K562 (cell line): ENCODE results near the gene TUB. TPM values are rescaled to one million over a fixed set of nuclear protein-coding genes. Genes with fewer than 3 reads are reported as not detected.

ENCODE experiments used
- ATAC-seq: fragments of 200-7000 bp; cut with Tn5 transposase; 3 replicates; pipeline ENCODE4 v1.9.1; 2020; ENCODE audit warnings: moderate library complexity
- BruUV-seq: library from RNA; stranded (reverse); fragments of 400-500 nt; replicated peaks from 2 replicates; lab custom pipeline; 2021; lab: Mats Ljungman, UMichigan
- CTCF ChIA-PET: fragments of 300-600 bp; formaldehyde crosslinking; extraction: SDS; loops from one replicate; lab custom pipeline; 2021; ENCODE audit warnings: low intra/inter-chr PET ratio; lab: Yijun Ruan, JAX
- POLR2A ChIA-PET: fragments of 300-600, 350-650 bp; sonication (Branson Sonifier 250); formaldehyde crosslinking; extraction: SDS; loops from one replicate; lab custom pipeline; 2021; ENCODE audit warnings: antibody characterized with exemption, inconsistent platforms; lab: Yijun Ruan, JAX
- DNase-seq, 4 experiments: peaks; one replicate each; pipeline versions ENCODE4 v3.0.0 to v3.0.0-alpha.2; 2011 to 2018; ENCODE audit warnings: low spot score in 3 of 4, mixed read lengths in 3 of 4; ENCODE audit errors: extremely low read depth in 1 of 4
- FAIRE-seq: peaks from 2 replicates; lab custom pipeline; 2011; peaks lifted over from hg19 to GRCh38; lab: Jason Lieb, UNC
- H2AFZ ChIP-seq: 2 replicates; pipeline ENCODE4 v1.6.0; 2011; ENCODE audit warnings: low read depth, low read length, control low read depth, inconsistent platforms
- H3K27ac ChIP-seq: fragments of 200-600 bp; 3 replicates; pipeline ENCODE4 v1.8.0; 2011; ENCODE audit warnings: low read depth, mild to moderate bottlenecking, control low read depth, inconsistent platforms, low read length, moderate library complexity, mixed read lengths; ENCODE audit errors: extremely low read depth
- H3K27me3 ChIP-seq, 2 experiments: fragments of 300-600 bp in 1 of 2; 2 replicates in 1 of 2; 3 replicates in 1 of 2; pipeline versions ENCODE4 v1.6.0 to v1.8.0; 2011; ENCODE audit warnings: inconsistent platforms in 2 of 2, low read length in 2 of 2, mild to moderate bottlenecking in 1 of 2, mixed read lengths in 1 of 2, moderate library complexity in 1 of 2; ENCODE audit not compliant: control insufficient read depth in 2 of 2, insufficient read depth in 2 of 2
- H3K36me3 ChIP-seq: fragments of 300-600 bp; 3 replicates; pipeline ENCODE4 v1.8.0; 2011; ENCODE audit warnings: mild to moderate bottlenecking, low read length, inconsistent platforms; ENCODE audit not compliant: control insufficient read depth, insufficient read depth
- H3K4me1 ChIP-seq, 2 experiments: fragments of 200-600 bp in 1 of 2; replicated peaks in 1 of 2; 2 replicates in 1 of 2; 3 replicates in 1 of 2; pipeline versions ENCODE4 v1.5.1 to v1.8.0; 2011; ENCODE audit warnings: inconsistent platforms in 2 of 2, low read length in 2 of 2, mild to moderate bottlenecking in 1 of 2, mixed read lengths in 1 of 2, moderate library complexity in 1 of 2; ENCODE audit not compliant: control insufficient read depth in 2 of 2, insufficient read depth in 2 of 2
- H3K4me2 ChIP-seq: 2 replicates; pipeline ENCODE4 v1.6.1; 2011; ENCODE audit warnings: low read length, control low read depth, inconsistent platforms, mixed read lengths; ENCODE audit not compliant: insufficient read depth
- H3K4me3 ChIP-seq: fragments of 200-600 bp; sonication (generic), shearing (Covaris generic); 2 replicates; pipeline ENCODE4 v1.5.1; 2016; ENCODE audit warnings: control low read depth, inconsistent platforms
- H3K79me2 ChIP-seq: fragments of 200-600 bp; 3 replicates; pipeline ENCODE4 v1.8.0; 2011; ENCODE audit warnings: low read length, inconsistent platforms; ENCODE audit not compliant: control insufficient read depth, insufficient read depth
- H3K9ac ChIP-seq, 2 experiments: 2 replicates each; pipeline versions ENCODE4 v1.6.0 to v1.6.1; 2011; ENCODE audit warnings: low read depth in 2 of 2, low read length in 2 of 2, control low read depth in 1 of 2, inconsistent platforms in 1 of 2, mild to moderate bottlenecking in 1 of 2, mixed read lengths in 1 of 2; ENCODE audit not compliant: insufficient read depth in 1 of 2
- H3K9me1 ChIP-seq: one replicate; pipeline ENCODE4 v1.6.0; 2011; ENCODE audit warnings: inconsistent platforms, mild to moderate bottlenecking, low read length, moderate library complexity; ENCODE audit not compliant: control insufficient read depth, insufficient read depth
- H3K9me3 ChIP-seq: replicated peaks from 2 replicates; pipeline ENCODE4 v1.5.1; 2011; ENCODE audit warnings: low read depth, low read length, inconsistent platforms; ENCODE audit not compliant: control insufficient read depth, insufficient read depth
- H4K20me1 ChIP-seq: replicated peaks from 2 replicates; pipeline ENCODE4 v1.6.1; 2011; ENCODE audit warnings: low read length, inconsistent platforms, mixed read lengths; ENCODE audit not compliant: control insufficient read depth, insufficient read depth
- HDAC1 ChIP-seq, 2 experiments: fragments of 450-650 bp; IDR thresholded peaks; 2 replicates each; pipeline ENCODE4 v1.6.1; 2016 to 2017; ENCODE audit warnings: inconsistent platforms in 1 of 2, mild to moderate bottlenecking in 1 of 2, moderate library complexity in 1 of 2
- RAD21 ChIP-seq, 2 experiments: fragments of 250-450 bp in 1 of 2; fragments of 450-650 bp in 1 of 2; sonication (Bioruptor Pico) in 1 of 2; formaldehyde crosslinking in 1 of 2; IDR thresholded peaks in 1 of 2; conservative IDR thresholded peaks in 1 of 2; 2 replicates each; pipeline versions ENCODE4 v1.4.0 to v1.8.0; 2020 to 2022; ENCODE audit warnings: mild to moderate bottlenecking in 2 of 2, moderate library complexity in 1 of 2
- RFX1 ChIP-seq: fragments of 450-650 bp; IDR thresholded peaks from 2 replicates; pipeline ENCODE4 v1.6.1; 2016; ENCODE audit warnings: mild to moderate bottlenecking, moderate library complexity
- WGBS: fragments of 100-300 bp; shearing (Covaris generic); methylation state at CpG from one replicate; pipeline ENCODE4 v1.1.6; 2016; ENCODE audit warnings: low coverage, mixed read lengths; ENCODE audit not compliant: insufficient coverage; ENCODE audit errors: missing lambda C conversion rate; 5-methylcytosine and 5-hydroxymethylcytosine counted together
- in situ Hi-C: fragments of 300-500 bp; cut with MboI; formaldehyde crosslinking; loops from 4 replicates; pipeline ENCODE4 v1.15.0; 2018; ENCODE audit warnings: inconsistent platforms, mixed read lengths
- intact Hi-C: fragments of 100-400 bp; cut with micrococcal nuclease; formaldehyde crosslinking; loops from 2 replicates; pipeline ENCODE4 v1.14.2; 2022
- polyA plus RNA-seq, 8 experiments: library from polyadenylated mRNA; depleted of rRNA in 4 of 8; stranded (reverse) in 5 of 8; unstranded in 3 of 8; fragments of >200 nt; fragmentation: Nextera tagmentation in 2 of 8; fragmentation: Illumina TruSeq in 1 of 8; extraction: Ambion mirVana in 2 of 8; extraction: Trizol in 1 of 8; gene quantifications; 2 replicates each; pipeline versions ENCODE4 v1.2.1 to v1.2.3, GENCODE V29; 2011 to 2014; ENCODE audit warnings: inconsistent platforms in 1 of 8, missing spikeins in 1 of 8
- total RNA-seq, 7 experiments: library from RNA; depleted of rRNA in 6 of 7; stranded (reverse); fragments of >200 nt in 6 of 7; fragmentation: Illumina TruSeq in 2 of 7; extraction: Trizol in 2 of 7; gene quantifications; 2 replicates each; pipeline versions ENCODE4 v1.2.1 to v1.2.3, GENCODE V29; 2011 to 2021; ENCODE audit warnings: low replicate concordance in 1 of 7
- TF ChIP-seq, protein P1 (sequence below), 3 experiments: IDR thresholded peaks in 2 of 3; conservative IDR thresholded peaks in 1 of 3; 2 replicates each; pipeline ENCODE4 v1.5.1; 2011 to 2012; ENCODE audit warnings: low read length in 3 of 3, mild to moderate bottlenecking in 3 of 3, control low read depth in 2 of 3, improper control_type of control experiment in 1 of 3, inconsistent platforms in 1 of 3, low read depth in 1 of 3, mixed read lengths in 1 of 3, moderate library complexity in 1 of 3; ENCODE audit not compliant: insufficient read depth in 2 of 3

TUB gene
- total and polyA plus RNA-seq, 9 of the 15 experiments (the other 6 are each of a cell fraction or from before 2014, with no cell fraction given): not detected

- Histone ChIP-seq H3K4me2 (no peak overlapping the region), H3K79me2 (no peaks in the 10 kb centered on the region), H3K4me1 (no peaks in the 10 kb centered on the region; a peak in 1 of 5 replicates), H3K27me3 (peaks cover 4 to 17% of the 10 kb centered on the region in 2 experiments; a peak in 3 of 5 replicates), H3K36me3 (no peaks in the 10 kb centered on the region), H2AFZ (no peak overlapping the region), H3K9me3 (no peaks in the 10 kb centered on the region), H4K20me1 (no peaks in the 10 kb centered on the region; the same call in 1 of the 2 replicates), H3K9ac (no peak overlapping the region), H3K9me1 (no peaks in the 10 kb centered on the region), H3K27ac (no peak overlapping the region), H3K4me3 (no peak overlapping the region)
- intact Hi-C loops (no loop called here), in situ Hi-C loops (no loop called here)
- no TSS peak for BruUV-seq
- POLR2A ChIA-PET: interaction anchor here (0.6 kb wide), 1 partner anchor 632 kb away, joined by 3 read pairs; no protein-coding TSS in a partner anchor
- CTCF ChIA-PET: interaction anchor here (0.7 kb wide), 1 partner anchor 36 kb away, joined by 3 read pairs; no protein-coding TSS in a partner anchor
- no peak for FAIRE-seq
- WGBS: 1% methylated on average over 7 of the region's 7 CpGs
- DNase-seq: peak in 1 of 4 experiments; percentile 30
- ATAC-seq: peak; percentile 82
- no peak for TF ChIP-seq HDAC1 (IDR thresholded peaks at IDR 0.05)
- TF ChIP-seq, protein P1, sequence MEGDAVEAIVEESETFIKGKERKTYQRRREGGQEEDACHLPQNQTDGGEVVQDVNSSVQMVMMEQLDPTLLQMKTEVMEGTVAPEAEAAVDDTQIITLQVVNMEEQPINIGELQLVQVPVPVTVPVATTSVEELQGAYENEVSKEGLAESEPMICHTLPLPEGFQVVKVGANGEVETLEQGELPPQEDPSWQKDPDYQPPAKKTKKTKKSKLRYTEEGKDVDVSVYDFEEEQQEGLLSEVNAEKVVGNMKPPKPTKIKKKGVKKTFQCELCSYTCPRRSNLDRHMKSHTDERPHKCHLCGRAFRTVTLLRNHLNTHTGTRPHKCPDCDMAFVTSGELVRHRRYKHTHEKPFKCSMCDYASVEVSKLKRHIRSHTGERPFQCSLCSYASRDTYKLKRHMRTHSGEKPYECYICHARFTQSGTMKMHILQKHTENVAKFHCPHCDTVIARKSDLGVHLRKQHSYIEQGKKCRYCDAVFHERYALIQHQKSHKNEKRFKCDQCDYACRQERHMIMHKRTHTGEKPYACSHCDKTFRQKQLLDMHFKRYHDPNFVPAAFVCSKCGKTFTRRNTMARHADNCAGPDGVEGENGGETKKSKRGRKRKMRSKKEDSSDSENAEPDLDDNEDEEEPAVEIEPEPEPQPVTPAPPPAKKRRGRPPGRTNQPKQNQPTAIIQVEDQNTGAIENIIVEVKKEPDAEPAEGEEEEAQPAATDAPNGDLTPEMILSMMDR (IDR thresholded peaks at IDR 0.05 in 2 of 3, conservative IDR thresholded peaks at IDR 0.05 in 1 of 3; ENCODE audit: insufficient read depth in 2 of 3, low read depth in 1 of 3, low read length in 3 of 3): peak; percentile 29 to 54 (median 40)
- TF ChIP-seq RAD21 (CRISPR knock-in tag; conservative IDR thresholded peaks at IDR 0.05 in 1 of 2, IDR thresholded peaks at IDR 0.05 in 1 of 2): peak in 1 of 2 experiments; percentile 9; a peak in 1 of 4 replicates
- TF ChIP-seq RFX1: peak; percentile 25; the same call in 1 of the 2 replicates
Measured at GRCh38 chr11:8055091-8055835, 25.7 kb upstream of the TUB start.
